PC-3 (cell line): ENCODE data around the gene CAPN5. TPM values are rescaled to one million over a fixed set of nuclear protein-coding genes. Genes with fewer than 3 reads are reported as not detected.
A peak's percentile ranks its signal among the peaks of the same experiment; 100 is the strongest.

Source experiments
- ATAC-seq: fragments of 200-7000 bp; cut with Tn5 transposase; 2 replicates; pipeline ENCODE4 v1.9.1; 2020; ENCODE audit warnings: mild to moderate bottlenecking, moderate library complexity
- BruUV-seq: library from RNA; stranded (reverse); fragments of 400-500 nt; replicated peaks from 2 replicates; lab custom pipeline; 2021; lab: Mats Ljungman, UMichigan
- CTCF ChIA-PET: fragments of 300-600 bp; sonication (Branson Sonifier 250); formaldehyde crosslinking; loops from one replicate; lab custom pipeline; 2022; ENCODE audit warnings: antibody characterized with exemption; lab: Charles Lee
- POLR2A ChIA-PET: fragments of 300-600 bp; sonication (Branson Sonifier 250); formaldehyde crosslinking; loops from one replicate; lab custom pipeline; 2022; ENCODE audit warnings: antibody characterized with exemption; ENCODE audit not compliant: unreplicated experiment; lab: Charles Lee
- DNase-seq: peaks from one replicate; pipeline ENCODE4 v3.0.0-alpha.2; 2015
- H2AFZ ChIP-seq: fragments of 300-600 bp; sonication (generic); 2 replicates; pipeline ENCODE4 v1.6.0; 2016; ENCODE audit warnings: antibody characterized with exemption, low read length
- H3F3A ChIP-seq: fragments of 300-600 bp; sonication (generic); one replicate; pipeline ENCODE4 v1.6.0; 2017; ENCODE audit warnings: antibody characterized with exemption, low read length, control low read depth, mild to moderate bottlenecking; ENCODE audit not compliant: unreplicated experiment
- H3K27ac ChIP-seq: fragments of 300-600 bp; sonication (generic); 2 replicates; pipeline ENCODE4 v1.5.1; 2016; ENCODE audit warnings: mild to moderate bottlenecking, low read length
- H3K27me3 ChIP-seq: fragments of 300-600 bp; sonication (generic); 2 replicates; pipeline ENCODE4 v1.6.1; 2016; ENCODE audit warnings: low read length, mixed read lengths
- H3K36me3 ChIP-seq: fragments of 300-600 bp; sonication (generic); 2 replicates; pipeline ENCODE4 v1.6.1; 2016; ENCODE audit warnings: low read depth, mixed run types, low read length, mixed read lengths
- H3K4me1 ChIP-seq: fragments of 300-600 bp; sonication (generic); 2 replicates; pipeline ENCODE4 v1.5.1; 2016; ENCODE audit warnings: low read length; ENCODE audit not compliant: insufficient read depth
- H3K4me2 ChIP-seq: fragments of 300-600 bp; sonication (generic); 2 replicates; pipeline ENCODE4 v1.6.0; 2016; ENCODE audit warnings: low read length
- H3K4me3 ChIP-seq: fragments of 300-600 bp; sonication (generic); 2 replicates; pipeline ENCODE4 v1.5.1; 2016; ENCODE audit warnings: mild to moderate bottlenecking, low read length, mixed read lengths
- H3K79me2 ChIP-seq: fragments of 300-600 bp; sonication (generic); 2 replicates; pipeline ENCODE4 v1.6.1; 2017; ENCODE audit warnings: low read length, mixed read lengths
- H3K9ac ChIP-seq: fragments of 300-600 bp; sonication (generic); 2 replicates; pipeline ENCODE4 v1.6.0; 2016; ENCODE audit warnings: mild to moderate bottlenecking, low read length
- H3K9me2 ChIP-seq: fragments of 300-600 bp; sonication (generic); replicated peaks from 2 replicates; pipeline ENCODE4 v1.6.1; 2016; ENCODE audit warnings: mixed run types, low read length, mixed read lengths
- H3K9me3 ChIP-seq: fragments of 300-600 bp; sonication (generic); 2 replicates; pipeline ENCODE4 v1.6.1; 2016; ENCODE audit warnings: low read length, mixed read lengths
- H4K20me1 ChIP-seq: fragments of 300-600 bp; sonication (generic); 2 replicates; pipeline ENCODE4 v1.6.1; 2016; ENCODE audit warnings: low read length, mixed read lengths
- EZH2 ChIP-seq: fragments of 300-600 bp; sonication (generic); IDR thresholded peaks from one replicate; pipeline ENCODE4 v1.6.1; 2017; ENCODE audit warnings: antibody characterized with exemption, mild to moderate bottlenecking, low read length; ENCODE audit not compliant: unreplicated experiment
- EZH2phosphoT487 ChIP-seq: fragments of 300-600 bp; sonication (generic); IDR thresholded peaks from 2 replicates; pipeline ENCODE4 v1.6.1; 2018; ENCODE audit warnings: mild to moderate bottlenecking, antibody characterized with exemption, low read length, borderline replicate concordance
- intact Hi-C: fragments of 100-400 bp; cut with micrococcal nuclease; formaldehyde crosslinking; loops from 2 replicates; pipeline ENCODE4 v1.9.0; 2023
- total RNA-seq: library from RNA; depleted of rRNA; stranded (reverse); fragments of >200 nt; gene quantifications from 2 replicates; pipeline ENCODE4 v1.2.3, GENCODE V29; 2014
- TF ChIP-seq, protein P1 (sequence below): fragments of 300-600 bp; sonication (generic); conservative IDR thresholded peaks from 2 replicates; pipeline ENCODE4 v1.5.1; 2017; ENCODE audit warnings: antibody characterized with exemption, low read depth, mild to moderate bottlenecking, low read length

CAPN5 gene
- total RNA-seq, 1 experiment from 2014 or later, result 6.3 TPM

GRCh38 chr11:77039491-77040400 is 27.0 kb upstream of the CAPN5 start:
- H3K4me2 ChIP-seq, result no peak overlapping the region
- POLR2A ChIA-PET, result no interaction called here
- BruUV-seq, result no TSS peak

DNA sequence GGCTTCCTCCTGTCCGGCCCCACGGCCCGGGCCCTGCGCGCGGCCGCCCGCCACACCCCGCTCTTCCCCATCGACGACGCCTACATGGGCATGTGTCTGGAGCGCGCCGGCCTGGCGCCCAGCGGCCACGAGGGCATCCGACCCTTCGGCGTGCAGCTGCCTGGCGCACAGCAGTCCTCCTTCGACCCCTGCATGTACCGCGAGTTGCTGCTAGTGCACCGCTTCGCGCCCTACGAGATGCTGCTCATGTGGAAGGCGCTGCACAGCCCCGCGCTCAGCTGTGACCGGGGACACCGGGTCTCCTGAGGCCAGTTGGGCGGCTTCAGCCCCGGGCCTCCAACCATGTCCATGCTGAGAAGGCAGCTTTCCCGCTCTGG is 26.4 kb upstream of the CAPN5 start:
- no peak overlapping the region for H3K9ac ChIP-seq
- DNase-seq, result no peak
- POLR2A ChIA-PET, result no interaction called here
- intact Hi-C loops, result no loop called here
- H3K36me3 ChIP-seq, result no peaks in the 10 kb centered on the region
- TF ChIP-seq EZH2 (no peak), EZH2phosphoT487 (no peak)
- BruUV-seq, result no TSS peak
- H3K79me2 ChIP-seq, result no peaks in the 10 kb centered on the region
- H3K4me3 ChIP-seq, result no peak overlapping the region
- H2AFZ ChIP-seq, result no peak overlapping the region
- H3K9me3 ChIP-seq, result no peaks in the 10 kb centered on the region
- no peak overlapping the region for H3K27ac ChIP-seq
- no peaks in the 10 kb centered on the region for H4K20me1 ChIP-seq
- CTCF ChIA-PET, result interaction anchor here (0.5 to 0.8 kb wide), 2 partner anchors 119 to 121 kb away, joined by 3 read pairs; no protein-coding TSS in a partner anchor
- no peak for ATAC-seq
- no peak overlapping the region for H3K4me2 ChIP-seq
- no peaks in the 10 kb centered on the region for H3F3A ChIP-seq
- no peaks in the 10 kb centered on the region for H3K27me3 ChIP-seq
- H3K4me1 ChIP-seq, result peaks cover 25% of the 10 kb centered on the region
- H3K9me2 ChIP-seq, result no peaks in the 10 kb centered on the region

More at GRCh38 chr11:77039491-77040400, 27.0 kb upstream of the CAPN5 start:
- intact Hi-C loops, result loop anchor here (2.0 to 5.0 kb wide), 2 partner anchors 102 to 119 kb away; no protein-coding TSS in a partner anchor
- no peak overlapping the region for H3K27ac ChIP-seq
- no peak for DNase-seq
- TF ChIP-seq, protein P1, sequence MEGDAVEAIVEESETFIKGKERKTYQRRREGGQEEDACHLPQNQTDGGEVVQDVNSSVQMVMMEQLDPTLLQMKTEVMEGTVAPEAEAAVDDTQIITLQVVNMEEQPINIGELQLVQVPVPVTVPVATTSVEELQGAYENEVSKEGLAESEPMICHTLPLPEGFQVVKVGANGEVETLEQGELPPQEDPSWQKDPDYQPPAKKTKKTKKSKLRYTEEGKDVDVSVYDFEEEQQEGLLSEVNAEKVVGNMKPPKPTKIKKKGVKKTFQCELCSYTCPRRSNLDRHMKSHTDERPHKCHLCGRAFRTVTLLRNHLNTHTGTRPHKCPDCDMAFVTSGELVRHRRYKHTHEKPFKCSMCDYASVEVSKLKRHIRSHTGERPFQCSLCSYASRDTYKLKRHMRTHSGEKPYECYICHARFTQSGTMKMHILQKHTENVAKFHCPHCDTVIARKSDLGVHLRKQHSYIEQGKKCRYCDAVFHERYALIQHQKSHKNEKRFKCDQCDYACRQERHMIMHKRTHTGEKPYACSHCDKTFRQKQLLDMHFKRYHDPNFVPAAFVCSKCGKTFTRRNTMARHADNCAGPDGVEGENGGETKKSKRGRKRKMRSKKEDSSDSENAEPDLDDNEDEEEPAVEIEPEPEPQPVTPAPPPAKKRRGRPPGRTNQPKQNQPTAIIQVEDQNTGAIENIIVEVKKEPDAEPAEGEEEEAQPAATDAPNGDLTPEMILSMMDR, result peak; percentile 60
- TF ChIP-seq EZH2phosphoT487, result no peak
- TF ChIP-seq EZH2, result no peak
- CTCF ChIA-PET, result interaction anchor here (0.5 to 0.8 kb wide), 2 partner anchors 119 to 120 kb away, joined by 3 read pairs; no protein-coding TSS in a partner anchor
- no peaks in the 10 kb centered on the region for H3K79me2 ChIP-seq
- no peak overlapping the region for H2AFZ ChIP-seq
- H3K9me2 ChIP-seq, result no peaks in the 10 kb centered on the region
- H4K20me1 ChIP-seq, result no peaks in the 10 kb centered on the region
- H3K27me3 ChIP-seq, result no peaks in the 10 kb centered on the region
- H3K9me3 ChIP-seq, result no peaks in the 10 kb centered on the region
- no peak for ATAC-seq
- H3K4me1 ChIP-seq, result peaks cover 31% of the 10 kb centered on the region
- H3K4me3 ChIP-seq, result no peak overlapping the region
- H3K9ac ChIP-seq, result no peak overlapping the region
- no peaks in the 10 kb centered on the region for H3F3A ChIP-seq
- no peaks in the 10 kb centered on the region for H3K36me3 ChIP-seq

- Histone ChIP-seq H3K79me2 (no peaks in the 10 kb centered on the region), H3K9me3 (no peaks in the 10 kb centered on the region), H3K4me3 (no peak overlapping the region), H3K4me1 (peaks cover 25% of the 10 kb centered on the region), H3K27ac (no peak overlapping the region), H2AFZ (no peak overlapping the region), H3K4me2 (no peak overlapping the region), H3K9ac (no peak overlapping the region), H3F3A (no peaks in the 10 kb centered on the region), H3K9me2 (no peaks in the 10 kb centered on the region), H3K27me3 (no peaks in the 10 kb centered on the region), H4K20me1 (no peaks in the 10 kb centered on the region), H3K36me3 (no peaks in the 10 kb centered on the region)
- DNase-seq (no peak), ATAC-seq (no peak)
- ChIA-PET CTCF (no interaction called here), POLR2A (no interaction called here)
- no TSS peak for BruUV-seq
- intact Hi-C loops, result no loop called here
- TF ChIP-seq, protein P1, result peak; percentile 27; the same call in 1 of the 2 replicates
- TF ChIP-seq EZH2, result no peak
Measured at GRCh38 chr11:77040889-77041288, 25.9 kb upstream of the CAPN5 start.
